ENCODE results near the gene LRCH2. TPM values are rescaled to one million over a fixed set of nuclear protein-coding genes. Genes with fewer than 3 reads are reported as not detected.

LRCH2 gene
- total and polyA plus RNA-seq, 2 of the 13 experiments (the other 11 are each of a cell fraction or from before 2014, with no cell fraction given): not detected

- TF ChIP-seq ZNF646 (CRISPR knock-in tag; IDR thresholded peaks at IDR 0.05) (no peak), GPN1 (CRISPR knock-in tag; IDR thresholded peaks at IDR 0.05; ENCODE audit: borderline replicate concordance) (no peak), JARID2 (CRISPR knock-in tag; IDR thresholded peaks at IDR 0.05; ENCODE audit: insufficient replicate concordance) (no peak), ZNF772 (CRISPR knock-in tag; IDR thresholded peaks at IDR 0.05) (no peak), ZNF281 (CRISPR knock-in tag; IDR thresholded peaks at IDR 0.05; ENCODE audit: borderline replicate concordance) (no peak), MAFF (IDR thresholded peaks at IDR 0.05; ENCODE audit: low read depth, low read length) (no peak), ATF6 (CRISPR knock-in tag; conservative IDR thresholded peaks at IDR 0.05) (no peak), ZNF512B (CRISPR knock-in tag; IDR thresholded peaks at IDR 0.05; ENCODE audit: borderline replicate concordance) (no peak)
Measured at GRCh38 chrX:115261148-115261547, 27.3 kb upstream of the LRCH2 start (continued).

Data from HepG2 (cell line).